NCI-H1930 (cell line): Measurements from ENCODE around the gene AKR1C1.
"Not testable (repeated sequence)": the region's sequence is repeated elsewhere in the genome, so short reads cannot be mapped to it uniquely, and the experiment has no call there.

Experiments
- DNase-seq, 2 experiments: peaks; one replicate each; lab custom pipeline; 2025; lab: John Stamatoyannopoulos, UW

Gene AKR1C1

GRCh38 chr10:4962876-4963814, at the start of gene AKR1C1:
TSS of gene AKR1C1 (plus strand) at chr10:4963415. CDS start at chr10:4963445, 30 bp downstream.
- DNase-seq: not testable (repeated sequence)

GRCh38 chr10:4914213-4914850, 48.9 kb upstream of the AKR1C1 start:
- no peak for DNase-seq

- DNase-seq: no peak
These were observed 47.0 kb upstream of the AKR1C1 start for GRCh38 chr10:4916086-4916716.

GRCh38 chr10:4918236-4918635, 45.0 kb upstream of the AKR1C1 start:
- no peak for DNase-seq

- DNase-seq: not testable (repeated sequence)
These were observed 38.7 kb upstream of the AKR1C1 start for GRCh38 chr10:4924482-4924881.

- DNase-seq: no peak
These were observed 36.8 kb upstream of the AKR1C1 start for GRCh38 chr10:4926400-4926799.

- DNase-seq: no peak
These were observed 31.6 kb upstream of the AKR1C1 start for GRCh38 chr10:4931587-4931986.

- no peak for DNase-seq
These were observed 28.7 kb upstream of the AKR1C1 start for GRCh38 chr10:4934391-4934987.

GRCh38 chr10:4937346-4937745, 25.9 kb upstream of the AKR1C1 start:
- no peak for DNase-seq

- no peak for DNase-seq
These were observed 23.8 kb upstream of the AKR1C1 start for GRCh38 chr10:4939224-4940072.

GRCh38 chr10:4940073-4940428, 23.2 kb upstream of the AKR1C1 start:
- not testable (repeated sequence) for DNase-seq

- not testable (repeated sequence) for DNase-seq
These were observed 22.3 kb upstream of the AKR1C1 start for GRCh38 chr10:4940909-4941308.

- no peak for DNase-seq
These were observed 21.5 kb upstream of the AKR1C1 start for GRCh38 chr10:4941540-4942330.

GRCh38 chr10:4942931-4943330, 20.3 kb upstream of the AKR1C1 start:
- not testable (repeated sequence) for DNase-seq

- DNase-seq: not testable (repeated sequence)
These were observed 19.8 kb upstream of the AKR1C1 start for GRCh38 chr10:4943416-4943815.

GRCh38 chr10:4943821-4944220, 19.4 kb upstream of the AKR1C1 start:
- DNase-seq: no peak

GRCh38 chr10:4944841-4945240, 18.4 kb upstream of the AKR1C1 start:
- no peak for DNase-seq

- DNase-seq: no peak
These were observed 17.2 kb upstream of the AKR1C1 start for GRCh38 chr10:4945766-4946717.

GRCh38 chr10:4947039-4947634, 16.1 kb upstream of the AKR1C1 start:
- DNase-seq: no peak
